Measurements from ENCODE around the gene PITPNM1.

DNA sequence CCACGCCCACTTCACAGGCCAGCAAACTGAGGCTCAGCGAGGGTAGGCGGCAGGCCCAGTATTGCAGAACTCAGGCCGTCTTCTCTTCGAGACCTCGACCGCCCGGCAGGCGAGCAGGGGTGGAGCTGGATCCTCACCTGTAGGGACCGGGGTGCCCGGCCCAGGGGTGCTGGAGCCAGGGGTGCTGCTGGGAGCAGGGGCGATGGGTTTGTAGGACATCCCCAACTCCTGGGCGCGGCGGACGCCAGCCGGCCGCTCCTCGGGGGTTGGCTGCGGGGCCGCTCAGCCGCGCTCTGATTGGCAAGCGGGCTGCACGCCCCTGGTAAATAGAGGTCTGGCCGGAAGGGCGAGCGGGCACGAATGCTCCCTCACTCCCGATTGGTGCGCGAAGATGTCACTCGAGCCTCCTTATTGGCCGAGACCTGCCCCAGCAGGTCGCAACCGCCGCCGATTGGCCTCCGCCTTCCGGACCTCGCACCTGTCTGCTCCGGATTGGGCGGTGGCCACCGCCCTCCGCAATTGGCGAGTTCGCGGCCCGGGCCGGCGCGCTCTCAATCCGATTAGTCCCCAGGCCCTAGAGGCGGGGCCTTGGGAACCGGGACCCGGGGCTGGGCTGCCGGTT, 2.8 kb upstream of the PITPNM1 start, which contains the start of gene CDK2AP2:
- TF ChIP-seq, protein P1, sequence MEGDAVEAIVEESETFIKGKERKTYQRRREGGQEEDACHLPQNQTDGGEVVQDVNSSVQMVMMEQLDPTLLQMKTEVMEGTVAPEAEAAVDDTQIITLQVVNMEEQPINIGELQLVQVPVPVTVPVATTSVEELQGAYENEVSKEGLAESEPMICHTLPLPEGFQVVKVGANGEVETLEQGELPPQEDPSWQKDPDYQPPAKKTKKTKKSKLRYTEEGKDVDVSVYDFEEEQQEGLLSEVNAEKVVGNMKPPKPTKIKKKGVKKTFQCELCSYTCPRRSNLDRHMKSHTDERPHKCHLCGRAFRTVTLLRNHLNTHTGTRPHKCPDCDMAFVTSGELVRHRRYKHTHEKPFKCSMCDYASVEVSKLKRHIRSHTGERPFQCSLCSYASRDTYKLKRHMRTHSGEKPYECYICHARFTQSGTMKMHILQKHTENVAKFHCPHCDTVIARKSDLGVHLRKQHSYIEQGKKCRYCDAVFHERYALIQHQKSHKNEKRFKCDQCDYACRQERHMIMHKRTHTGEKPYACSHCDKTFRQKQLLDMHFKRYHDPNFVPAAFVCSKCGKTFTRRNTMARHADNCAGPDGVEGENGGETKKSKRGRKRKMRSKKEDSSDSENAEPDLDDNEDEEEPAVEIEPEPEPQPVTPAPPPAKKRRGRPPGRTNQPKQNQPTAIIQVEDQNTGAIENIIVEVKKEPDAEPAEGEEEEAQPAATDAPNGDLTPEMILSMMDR (IDR thresholded peaks at IDR 0.05): no peak
- TF ChIP-seq, protein P2, sequence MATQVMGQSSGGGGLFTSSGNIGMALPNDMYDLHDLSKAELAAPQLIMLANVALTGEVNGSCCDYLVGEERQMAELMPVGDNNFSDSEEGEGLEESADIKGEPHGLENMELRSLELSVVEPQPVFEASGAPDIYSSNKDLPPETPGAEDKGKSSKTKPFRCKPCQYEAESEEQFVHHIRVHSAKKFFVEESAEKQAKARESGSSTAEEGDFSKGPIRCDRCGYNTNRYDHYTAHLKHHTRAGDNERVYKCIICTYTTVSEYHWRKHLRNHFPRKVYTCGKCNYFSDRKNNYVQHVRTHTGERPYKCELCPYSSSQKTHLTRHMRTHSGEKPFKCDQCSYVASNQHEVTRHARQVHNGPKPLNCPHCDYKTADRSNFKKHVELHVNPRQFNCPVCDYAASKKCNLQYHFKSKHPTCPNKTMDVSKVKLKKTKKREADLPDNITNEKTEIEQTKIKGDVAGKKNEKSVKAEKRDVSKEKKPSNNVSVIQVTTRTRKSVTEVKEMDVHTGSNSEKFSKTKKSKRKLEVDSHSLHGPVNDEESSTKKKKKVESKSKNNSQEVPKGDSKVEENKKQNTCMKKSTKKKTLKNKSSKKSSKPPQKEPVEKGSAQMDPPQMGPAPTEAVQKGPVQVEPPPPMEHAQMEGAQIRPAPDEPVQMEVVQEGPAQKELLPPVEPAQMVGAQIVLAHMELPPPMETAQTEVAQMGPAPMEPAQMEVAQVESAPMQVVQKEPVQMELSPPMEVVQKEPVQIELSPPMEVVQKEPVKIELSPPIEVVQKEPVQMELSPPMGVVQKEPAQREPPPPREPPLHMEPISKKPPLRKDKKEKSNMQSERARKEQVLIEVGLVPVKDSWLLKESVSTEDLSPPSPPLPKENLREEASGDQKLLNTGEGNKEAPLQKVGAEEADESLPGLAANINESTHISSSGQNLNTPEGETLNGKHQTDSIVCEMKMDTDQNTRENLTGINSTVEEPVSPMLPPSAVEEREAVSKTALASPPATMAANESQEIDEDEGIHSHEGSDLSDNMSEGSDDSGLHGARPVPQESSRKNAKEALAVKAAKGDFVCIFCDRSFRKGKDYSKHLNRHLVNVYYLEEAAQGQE (IDR thresholded peaks at IDR 0.05; ENCODE audit: insufficient read depth in 1 of 2, low read depth in 2 of 2, low read length in 1 of 2): no peak
- TF ChIP-seq POLR2AphosphoS5 (IDR thresholded peaks at IDR 0.05; ENCODE audit: low read depth, low read length): peak; percentile 66

Measured in Panc1 (cell line).